Liver (tissue), 3 donors: Measurements from ENCODE around the gene PPP1R13B.

Experiments
- ATF3 ChIP-seq: IDR thresholded peaks from 2 replicates; pipeline ENCODE4 v1.6.1; 2016; ENCODE audit warnings: antibody characterized with exemption
- CTCF ChIP-seq: fragments of 150-350 bp; IDR thresholded peaks from 2 replicates; pipeline ENCODE4 v1.5.1; 2017; ENCODE audit warnings: improper control_type of control experiment, low read depth, low read length; ENCODE audit not compliant: missing input control
- GABPA ChIP-seq, 2 donors: IDR thresholded peaks in 1 of 2; conservative IDR thresholded peaks in 1 of 2; 2 replicates each; pipeline ENCODE4 v1.6.1; 2016; ENCODE audit warnings: antibody characterized with exemption in 2 of 2, mild to moderate bottlenecking in 1 of 2, moderate library complexity in 1 of 2
- HNF4A ChIP-seq, 2 donors: conservative IDR thresholded peaks; 2 replicates each; pipeline ENCODE4 v1.6.1; 2016; ENCODE audit warnings: antibody characterized with exemption in 2 of 2, mild to moderate bottlenecking in 2 of 2
- JUND ChIP-seq, 2 donors: IDR thresholded peaks; 2 replicates each; pipeline ENCODE4 v1.6.1; 2016; ENCODE audit warnings: antibody characterized with exemption in 2 of 2
- MAX ChIP-seq: IDR thresholded peaks from 2 replicates; pipeline ENCODE4 v1.6.1; 2016; ENCODE audit warnings: antibody characterized with exemption
- REST ChIP-seq: IDR thresholded peaks from 2 replicates; pipeline ENCODE4 v1.6.1; 2016; ENCODE audit warnings: antibody characterized with exemption, mild to moderate bottlenecking
- SP1 ChIP-seq: IDR thresholded peaks from 2 replicates; pipeline ENCODE4 v1.6.1; 2018; ENCODE audit warnings: antibody characterized with exemption, mild to moderate bottlenecking
- TAF1 ChIP-seq: conservative IDR thresholded peaks from 2 replicates; pipeline ENCODE4 v1.6.1; 2016; ENCODE audit warnings: antibody characterized with exemption, mild to moderate bottlenecking
- YY1 ChIP-seq: IDR thresholded peaks from 2 replicates; pipeline ENCODE4 v1.6.1; 2016; ENCODE audit warnings: antibody characterized with exemption, mild to moderate bottlenecking
- ZBTB33 ChIP-seq: IDR thresholded peaks from 2 replicates; pipeline ENCODE4 v1.6.1; 2016; ENCODE audit warnings: antibody characterized with exemption
- donor health status: healthy.
- donor health status: healthy.

- TF ChIP-seq GABPA (IDR thresholded peaks at IDR 0.05 in 1 of 2, conservative IDR thresholded peaks at IDR 0.05 in 1 of 2) (no peak), CTCF (no peak), YY1 (no peak), REST (no peak), SP1 (no peak), ATF3 (no peak), TAF1 (no peak), MAX (no peak), HNF4A (conservative IDR thresholded peaks at IDR 0.05) (no peak), JUND (IDR thresholded peaks at IDR 0.05) (no peak), ZBTB33 (no peak)
Measured at GRCh38 chr14:103891667-103892215, 44.4 kb upstream of the PPP1R13B start.
